Gastroesophageal sphincter (tissue), 3 donors: ENCODE results near the gene MPPED1.

ENCODE experiments used
- EP300 ChIP-seq: sonication (generic); formaldehyde crosslinking; IDR thresholded peaks from one replicate; pipeline ENCODE4 v1.6.1; 2017; ENCODE audit warnings: antibody characterized with exemption, mild to moderate bottlenecking
- POLR2A ChIP-seq, 2 donors: fragments of 450-650 bp; IDR thresholded peaks; one replicate each; pipeline ENCODE4 v1.6.1; 2017; ENCODE audit warnings: antibody characterized with exemption in 2 of 2, mild to moderate bottlenecking in 2 of 2, moderate library complexity in 1 of 2
- POLR2AphosphoS5 ChIP-seq: sonication (generic); formaldehyde crosslinking; IDR thresholded peaks from one replicate; pipeline ENCODE4 v1.6.1; 2017; ENCODE audit warnings: antibody characterized with exemption
- TF ChIP-seq, protein P1 (sequence below), 4 experiments: fragments of 200-600 bp in 2 of 4; fragments of 450-650 bp in 2 of 4; sonication (generic) in 1 of 4; IDR thresholded peaks; one replicate each; pipeline ENCODE4 v1.5.1; 2017 to 2019; ENCODE audit warnings: antibody characterized with exemption in 4 of 4, mild to moderate bottlenecking in 2 of 4, moderate library complexity in 2 of 4

DNA sequence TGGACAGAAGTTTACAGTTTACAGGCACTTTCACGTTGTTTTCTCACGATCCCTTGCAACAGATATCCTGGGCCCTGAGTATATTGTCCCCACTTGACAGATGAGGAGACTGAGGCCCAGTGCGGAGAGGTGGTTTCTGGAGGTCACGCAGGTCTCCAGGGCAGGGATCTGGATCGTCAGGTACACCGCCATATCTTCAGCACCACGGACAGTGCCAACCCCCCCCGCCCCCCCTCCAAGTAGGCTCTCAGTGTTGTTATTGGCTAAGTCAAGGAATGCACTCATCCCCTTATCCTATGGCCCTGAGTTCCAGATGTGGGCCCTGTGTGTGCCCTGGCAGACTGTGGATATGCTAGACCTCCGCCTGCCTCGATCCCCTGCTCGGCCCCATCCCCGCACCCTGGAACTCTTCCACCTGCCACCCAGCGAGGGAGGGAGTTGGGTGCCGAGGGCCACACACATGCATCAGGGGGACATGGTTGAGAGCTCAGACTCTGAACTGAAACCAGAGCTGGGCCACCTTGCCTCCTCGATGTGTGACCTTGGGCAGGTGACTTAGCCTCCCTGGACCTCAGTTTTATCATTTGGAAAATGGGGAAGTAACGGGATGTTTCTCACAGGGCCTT lies 37.5 kb downstream of the MPPED1 start:
- TF ChIP-seq, protein P1, sequence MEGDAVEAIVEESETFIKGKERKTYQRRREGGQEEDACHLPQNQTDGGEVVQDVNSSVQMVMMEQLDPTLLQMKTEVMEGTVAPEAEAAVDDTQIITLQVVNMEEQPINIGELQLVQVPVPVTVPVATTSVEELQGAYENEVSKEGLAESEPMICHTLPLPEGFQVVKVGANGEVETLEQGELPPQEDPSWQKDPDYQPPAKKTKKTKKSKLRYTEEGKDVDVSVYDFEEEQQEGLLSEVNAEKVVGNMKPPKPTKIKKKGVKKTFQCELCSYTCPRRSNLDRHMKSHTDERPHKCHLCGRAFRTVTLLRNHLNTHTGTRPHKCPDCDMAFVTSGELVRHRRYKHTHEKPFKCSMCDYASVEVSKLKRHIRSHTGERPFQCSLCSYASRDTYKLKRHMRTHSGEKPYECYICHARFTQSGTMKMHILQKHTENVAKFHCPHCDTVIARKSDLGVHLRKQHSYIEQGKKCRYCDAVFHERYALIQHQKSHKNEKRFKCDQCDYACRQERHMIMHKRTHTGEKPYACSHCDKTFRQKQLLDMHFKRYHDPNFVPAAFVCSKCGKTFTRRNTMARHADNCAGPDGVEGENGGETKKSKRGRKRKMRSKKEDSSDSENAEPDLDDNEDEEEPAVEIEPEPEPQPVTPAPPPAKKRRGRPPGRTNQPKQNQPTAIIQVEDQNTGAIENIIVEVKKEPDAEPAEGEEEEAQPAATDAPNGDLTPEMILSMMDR (IDR thresholded peaks at IDR 0.05), result no peak
- TF ChIP-seq POLR2A (IDR thresholded peaks at IDR 0.05) (no peak), EP300 (no peak), POLR2AphosphoS5 (no peak)
